Activated CD8-positive, alpha-beta memory T cell treated with anti-CD3 and anti-CD28 coated beads for 36 hours (primary cell): ENCODE data around the gene INO80E. TPM values are rescaled to one million over a fixed set of nuclear protein-coding genes. Genes with fewer than 3 reads are reported as not detected.
"Not testable (repeated sequence)": the region's sequence is repeated elsewhere in the genome, so short reads cannot be mapped to it uniquely, and the experiment has no call there.

Experiments
- CTCF ChIA-PET: fragments of 350-600 bp; sonication (Branson Sonifier 250); formaldehyde crosslinking; loops from one replicate; lab custom pipeline; 2021; ENCODE audit warnings: antibody characterized with exemption; lab: Charles Lee
- POLR2A ChIA-PET: fragments of 350-600 bp; sonication (Branson Sonifier 250); formaldehyde crosslinking; loops from one replicate; lab custom pipeline; 2021; ENCODE audit warnings: antibody characterized with exemption; lab: Charles Lee
- total RNA-seq, 2 experiments: library from RNA; stranded (reverse); gene quantifications; one replicate each; pipeline ENCODE4 v1.2.3, GENCODE V29; 2021

Gene INO80E
- total RNA-seq, 2 experiments from 2014 or later = 119 to 123 TPM

DNA sequence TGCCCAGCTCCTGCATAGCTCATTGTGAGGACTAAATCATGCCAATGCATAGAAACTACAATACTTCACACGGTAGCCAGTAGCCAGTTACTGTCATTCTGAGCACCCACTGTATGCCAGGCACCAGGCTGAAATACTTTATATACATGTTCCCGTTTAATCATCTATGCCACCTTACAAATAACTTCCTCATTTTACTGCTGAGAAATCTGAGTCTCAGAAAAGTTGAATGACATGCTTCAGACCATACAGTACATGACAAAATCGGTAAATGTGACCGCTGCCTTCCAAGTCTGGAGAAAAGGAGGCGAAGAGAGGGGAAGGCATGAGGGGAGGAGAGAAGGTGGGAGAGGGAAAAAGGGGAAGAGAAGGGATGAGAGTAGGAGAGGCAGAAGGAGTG is 44.2 kb downstream of the INO80E start:
- CTCF ChIA-PET = no interaction called here
- POLR2A ChIA-PET = no interaction called here

DNA sequence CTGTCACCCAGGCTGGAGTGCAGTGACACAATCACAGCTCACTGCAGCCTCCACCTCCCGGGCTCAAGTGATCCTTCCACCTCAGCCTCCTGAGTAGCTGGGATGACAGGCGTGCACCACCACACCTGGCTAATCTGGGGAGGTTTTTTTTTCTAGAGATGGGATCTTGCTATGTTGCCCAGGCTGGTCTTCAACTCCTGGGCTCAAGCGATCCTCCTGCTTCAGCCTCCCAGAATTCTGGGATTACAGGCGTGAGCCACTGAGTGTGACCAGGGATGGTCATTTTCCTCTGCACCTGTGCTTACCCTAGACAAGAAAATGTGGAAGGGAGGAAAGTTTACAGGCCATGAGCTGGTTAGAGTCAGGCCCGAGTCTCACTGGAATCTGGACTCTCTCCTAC is 44.6 kb downstream of the INO80E start:
- CTCF ChIA-PET, POLR2A ChIA-PET: not testable (repeated sequence)

GRCh38 chr16:30041841-30042240 is 45.8 kb downstream of the INO80E start:
- ChIA-PET CTCF (interaction anchor here (0.7 to 2.0 kb wide), 4 partner anchors 10 to 388 kb away, joined by 3 to 8 read pairs (median 5); partner anchors contain the start of genes DCTPP1 and TBX6), POLR2A (interaction anchor here (0.9 kb wide), 1 partner anchor 50 kb away, joined by 5 read pairs; the partner anchor contains the start of gene TBX6)

DNA sequence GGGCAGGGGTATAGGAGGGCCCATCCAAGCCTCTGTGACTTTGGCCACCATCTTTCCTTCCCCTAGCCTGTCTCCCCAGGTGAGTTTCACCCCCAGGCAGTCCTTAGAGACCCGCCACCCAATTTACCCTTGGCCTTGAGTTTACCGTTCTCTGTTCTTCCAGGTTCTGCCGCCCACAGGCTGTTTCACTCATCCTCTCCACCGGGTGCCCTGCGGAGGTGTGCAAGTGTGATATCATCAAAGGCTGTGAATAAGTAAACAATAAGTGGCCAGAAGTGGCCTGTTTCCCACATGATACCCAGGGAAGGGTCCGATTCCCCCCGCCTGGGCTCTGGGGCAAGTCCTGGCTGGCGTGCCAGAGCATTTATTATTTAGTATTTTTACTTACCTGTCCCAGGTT is 50.1 kb downstream of the INO80E start:
- ChIA-PET CTCF (interaction anchor here (0.6 kb wide), 1 partner anchor 114 kb away, joined by 3 read pairs; no protein-coding TSS in a partner anchor), POLR2A (no interaction called here)

- POLR2A ChIA-PET = no interaction called here
- CTCF ChIA-PET = interaction anchor here (0.6 kb wide), 1 partner anchor 114 kb away, joined by 3 read pairs; no protein-coding TSS in a partner anchor
Observed at GRCh38 chr16:30046588-30046987, 50.5 kb downstream of the INO80E start.

DNA sequence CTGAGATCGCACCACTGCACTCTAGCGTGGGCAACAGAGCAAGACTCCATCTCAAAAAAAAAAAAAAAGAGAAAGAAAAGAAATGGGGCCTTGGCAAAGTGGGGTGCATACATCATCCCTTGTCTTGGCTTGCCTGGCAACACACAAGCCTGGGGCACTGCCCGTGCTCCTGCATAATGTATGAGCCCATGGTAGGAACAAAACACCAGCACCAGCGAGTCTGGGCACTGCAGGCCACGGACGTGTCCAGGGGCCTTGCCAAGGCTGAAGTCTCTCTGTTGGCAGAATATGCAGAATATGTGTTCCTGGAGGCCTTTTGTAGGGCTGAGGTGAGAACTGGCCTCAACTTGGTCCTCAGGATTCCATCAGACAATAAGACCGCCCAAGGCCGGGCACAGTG is 53.8 kb downstream of the INO80E start:
- CTCF ChIA-PET = interaction anchor here (2.1 kb wide), 1 partner anchor 18 kb away, joined by 4 read pairs; no protein-coding TSS in a partner anchor
- POLR2A ChIA-PET = interaction anchor here (0.9 kb wide), 1 partner anchor 10 kb away, joined by 5 read pairs; no protein-coding TSS in a partner anchor

GRCh38 chr16:30051518-30051917 is 55.5 kb downstream of the INO80E start:
- CTCF ChIA-PET = interaction anchor here (0.6 kb wide), 2 partner anchors 36 to 125 kb away, joined by 3 read pairs; no protein-coding TSS in a partner anchor
- POLR2A ChIA-PET = interaction anchor here (0.6 kb wide), 3 partner anchors 19 to 247 kb away, joined by 3 to 5 read pairs (median 3); no protein-coding TSS in a partner anchor

DNA sequence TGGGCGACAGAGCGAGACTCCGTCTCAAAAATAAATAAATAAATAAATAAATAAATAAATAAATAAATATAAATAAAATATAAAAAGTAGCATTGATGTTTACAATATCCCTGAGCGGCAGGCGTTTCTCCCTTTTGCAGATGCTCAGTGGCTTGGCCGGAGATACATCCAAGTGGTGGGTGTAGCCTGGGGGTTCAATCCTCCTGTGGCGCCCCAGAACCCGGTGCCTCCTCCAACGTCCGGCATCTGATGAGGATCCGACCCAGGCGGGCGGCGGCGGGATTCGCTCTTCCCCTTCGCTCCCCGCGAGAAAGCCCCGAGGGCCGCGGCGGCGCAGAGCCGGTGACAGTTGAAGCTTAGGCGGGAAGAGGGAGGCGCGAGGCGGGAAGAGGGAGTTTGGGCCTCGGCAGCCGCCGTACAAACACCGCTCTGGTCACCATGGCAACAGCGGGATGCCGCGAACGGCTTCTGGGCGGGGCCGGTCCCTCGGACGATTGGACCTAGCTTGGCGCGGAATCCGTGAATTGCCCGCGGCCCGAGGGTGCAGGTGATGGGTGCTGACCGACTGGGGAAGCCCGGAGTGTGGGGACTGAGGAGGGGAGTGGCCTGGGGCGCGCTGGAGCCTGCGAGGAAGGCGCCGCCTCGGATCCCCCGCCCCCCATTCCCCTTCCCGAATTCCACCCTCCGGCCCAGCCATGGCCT is 56.8 kb downstream of the INO80E start:
- ChIA-PET POLR2A (interaction anchor here (1.1 to 1.9 kb wide), 3 partner anchors 11 to 39 kb away, joined by 3 to 4 read pairs (median 3); partner anchors contain the start of genes ALDOA and TBX6), CTCF (interaction anchor here (1.1 to 1.6 kb wide), 4 partner anchors 13 to 39 kb away, joined by 3 to 9 read pairs (median 5); partner anchors contain the start of genes ALDOA, TBX6 and TLCD3B)

GRCh38 chr16:30053376-30054015 is 57.5 kb downstream of the INO80E start:
- CTCF ChIA-PET = interaction anchor here (0.9 to 1.6 kb wide), 6 partner anchors 13 to 363 kb away, joined by 3 to 9 read pairs (median 4); partner anchors contain the start of genes ALDOA, TBX6 and TLCD3B
- POLR2A ChIA-PET = interaction anchor here (1.1 to 1.9 kb wide), 3 partner anchors 10 to 38 kb away, joined by 3 to 4 read pairs (median 3); partner anchors contain the start of genes ALDOA and TBX6

DNA sequence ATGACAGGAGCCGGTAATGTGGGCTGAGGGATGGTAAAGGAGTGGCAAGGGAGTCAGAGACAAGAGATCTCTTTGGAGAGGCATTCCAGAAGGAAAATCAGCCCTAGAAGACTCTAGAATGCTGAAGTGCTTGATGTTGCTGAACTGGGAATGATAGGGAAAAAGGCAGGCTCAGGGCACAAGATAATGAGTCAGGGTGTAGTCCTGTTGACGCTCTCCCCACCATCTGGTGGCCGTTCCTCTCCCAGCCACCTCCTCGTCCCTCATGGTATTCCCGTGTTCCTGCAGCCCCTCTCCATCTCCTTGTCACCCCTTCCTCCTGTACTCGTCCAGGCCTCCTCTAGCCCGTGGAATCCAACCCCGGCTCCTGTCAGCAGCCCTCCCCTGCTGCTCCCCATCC is 58.4 kb downstream of the INO80E start:
- CTCF ChIA-PET = interaction anchor here (0.6 to 2.2 kb wide), 6 partner anchors 9 to 58 kb away, joined by 3 to 7 read pairs (median 4); no protein-coding TSS in a partner anchor
- POLR2A ChIA-PET = interaction anchor here (1.9 to 2.1 kb wide), 1 partner anchor 11 kb away, joined by 4 to 9 read pairs; the partner anchor contains the start of gene ALDOA

GRCh38 chr16:30054959-30055553 is 59.0 kb downstream of the INO80E start:
- POLR2A ChIA-PET = interaction anchor here (2.1 kb wide), 1 partner anchor 10 kb away, joined by 9 read pairs; the partner anchor contains the start of gene ALDOA

More at GRCh38 chr16:30054959-30055553, 59.0 kb downstream of the INO80E start:
- CTCF ChIA-PET = interaction anchor here (0.6 to 2.2 kb wide), 10 partner anchors 8 to 375 kb away, joined by 3 to 7 read pairs (median 3); partner anchors contain the start of gene DCTPP1

Other genes with a start within 250 kb of the INO80E start
- not detected for gene ZG16, start 218.0 kb upstream of the INO80E start, total RNA-seq
- gene KIF22, start 205.5 kb upstream of the INO80E start, total RNA-seq = 100 to 1,000 TPM; 129 to 134 TPM
- 100 to 1,000 TPM; 397 to 431 TPM for gene MAZ, start 189.7 kb upstream of the INO80E start, total RNA-seq
- gene PRRT2, start 184.0 kb upstream of the INO80E start, total RNA-seq = 1 to 10 TPM in 1 of 2 experiments, under 1 TPM in 1; 0.67 to 1.1 TPM
- gene PAGR1, start 180.1 kb upstream of the INO80E start, total RNA-seq = 10 to 100 TPM; 38.3 to 40.9 TPM
- 10 to 100 TPM; 42.2 to 46.0 TPM for gene MVP, start 175.8 kb upstream of the INO80E start, total RNA-seq
- 10 to 100 TPM; 57.2 to 58.1 TPM for gene CDIPT, start 133.0 kb upstream of the INO80E start, total RNA-seq
- under 1 TPM; 0.11 to 0.13 TPM for gene SEZ6L2, start 96.7 kb upstream of the INO80E start, total RNA-seq
- 1 to 10 TPM; 1.3 to 1.8 TPM for gene ASPHD1, start 95.8 kb upstream of the INO80E start, total RNA-seq
- 10 to 100 TPM; 38.1 to 39.5 TPM for gene KCTD13, start 70.0 kb upstream of the INO80E start, total RNA-seq
- 10 to 100 TPM; 40.0 to 40.2 TPM for gene TMEM219, start 34.2 kb upstream of the INO80E start, total RNA-seq
- gene TAOK2, start 22.4 kb upstream of the INO80E start, total RNA-seq = 10 to 100 TPM; 38.8 to 39.1 TPM
- 10 to 100 TPM; 46.1 to 46.2 TPM for gene HIRIP3, start 624 bp upstream of the INO80E start, total RNA-seq
- under 1 TPM; 0.70 to 0.84 TPM for gene DOC2A, start 14.8 kb downstream of the INO80E start, total RNA-seq
- gene C16orf92, start 27.0 kb downstream of the INO80E start, total RNA-seq = not detected
- 1 to 10 TPM; 1.1 to 1.4 TPM for gene TLCD3B, start 35.0 kb downstream of the INO80E start, total RNA-seq
- 1,000 to 10,000 TPM; 2,600 to 2,646 TPM for gene ALDOA, start 69.5 kb downstream of the INO80E start, total RNA-seq
- gene PPP4C, start 79.8 kb downstream of the INO80E start, total RNA-seq = 100 to 1,000 TPM; 125 to 137 TPM
- 1 to 10 TPM; 1.5 to 1.7 TPM for gene TBX6, start 95.7 kb downstream of the INO80E start, total RNA-seq
- gene YPEL3, start 100.0 kb downstream of the INO80E start, total RNA-seq = 10 to 100 TPM; 13.3 to 13.6 TPM
- gene GDPD3, start 117.3 kb downstream of the INO80E start, total RNA-seq = 1 to 10 TPM; 3.4 to 4.3 TPM
- gene MAPK3, start 127.0 kb downstream of the INO80E start, total RNA-seq = 10 to 100 TPM; 38.7 to 40.8 TPM
- gene CORO1A, start 187.4 kb downstream of the INO80E start, total RNA-seq = 100 to 1,000 TPM; 971 to 991 TPM
- gene BOLA2B, start 197.4 kb downstream of the INO80E start, total RNA-seq = 100 to 1,000 TPM; 266 to 297 TPM
- gene SLX1A, start 197.6 kb downstream of the INO80E start, total RNA-seq = 10 to 100 TPM; 62.6 to 72.6 TPM
- gene SULT1A3, start 203.0 kb downstream of the INO80E start, total RNA-seq = 10 to 100 TPM; 11.6 to 12.7 TPM